AG09319 (cell line): ENCODE results near the gene THSD8.

Source experiments
- DNase-seq: peaks from one replicate; pipeline ENCODE4 v3.0.0-alpha.2; 2010; ENCODE audit warnings: low read depth; ENCODE audit errors: extremely low read depth
- TF ChIP-seq, protein P1 (sequence below): IDR thresholded peaks from 2 replicates; pipeline ENCODE4 v1.5.1; 2011; ENCODE audit warnings: low read depth, mild to moderate bottlenecking, inconsistent platforms, low read length, moderate library complexity

The THSD8 gene

DNA sequence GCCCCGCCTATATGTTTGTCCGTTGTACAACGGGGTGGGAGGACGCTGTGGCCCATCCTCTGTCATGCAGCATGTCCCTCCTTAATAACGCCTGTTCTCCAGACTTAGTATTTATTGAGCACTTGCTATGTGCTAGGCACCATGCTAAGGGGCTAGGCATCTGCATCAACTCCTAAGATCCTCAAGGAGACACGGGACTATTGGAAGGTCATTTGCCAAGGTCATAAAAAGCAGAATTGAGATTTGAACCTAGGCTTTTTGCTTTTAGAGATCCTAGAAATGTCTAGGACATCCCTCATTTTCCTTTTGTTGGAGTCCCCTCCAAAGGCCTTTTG lies 34.6 kb downstream of the THSD8 start:
- DNase-seq, result no peak

DNA sequence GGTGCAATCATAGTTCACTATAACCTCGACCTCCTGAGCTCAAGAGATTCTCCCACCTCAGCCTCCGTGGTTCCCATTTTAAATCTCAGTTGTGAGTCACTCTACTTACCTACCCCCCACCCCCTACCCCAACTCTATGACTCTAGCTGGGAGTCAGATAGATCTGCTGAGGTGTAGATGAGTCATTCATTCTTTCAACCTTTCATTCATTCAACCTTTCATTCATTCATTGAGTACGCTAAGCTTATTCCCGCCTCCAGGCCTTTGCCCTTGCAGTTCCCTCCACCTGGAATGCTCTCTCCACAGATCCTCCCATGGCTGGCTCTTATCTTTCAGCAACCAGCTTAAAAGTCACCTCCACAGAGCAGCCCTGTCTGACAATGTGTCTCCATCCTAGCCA lies 35.4 kb downstream of the THSD8 start:
- TF ChIP-seq, protein P1, sequence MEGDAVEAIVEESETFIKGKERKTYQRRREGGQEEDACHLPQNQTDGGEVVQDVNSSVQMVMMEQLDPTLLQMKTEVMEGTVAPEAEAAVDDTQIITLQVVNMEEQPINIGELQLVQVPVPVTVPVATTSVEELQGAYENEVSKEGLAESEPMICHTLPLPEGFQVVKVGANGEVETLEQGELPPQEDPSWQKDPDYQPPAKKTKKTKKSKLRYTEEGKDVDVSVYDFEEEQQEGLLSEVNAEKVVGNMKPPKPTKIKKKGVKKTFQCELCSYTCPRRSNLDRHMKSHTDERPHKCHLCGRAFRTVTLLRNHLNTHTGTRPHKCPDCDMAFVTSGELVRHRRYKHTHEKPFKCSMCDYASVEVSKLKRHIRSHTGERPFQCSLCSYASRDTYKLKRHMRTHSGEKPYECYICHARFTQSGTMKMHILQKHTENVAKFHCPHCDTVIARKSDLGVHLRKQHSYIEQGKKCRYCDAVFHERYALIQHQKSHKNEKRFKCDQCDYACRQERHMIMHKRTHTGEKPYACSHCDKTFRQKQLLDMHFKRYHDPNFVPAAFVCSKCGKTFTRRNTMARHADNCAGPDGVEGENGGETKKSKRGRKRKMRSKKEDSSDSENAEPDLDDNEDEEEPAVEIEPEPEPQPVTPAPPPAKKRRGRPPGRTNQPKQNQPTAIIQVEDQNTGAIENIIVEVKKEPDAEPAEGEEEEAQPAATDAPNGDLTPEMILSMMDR, result no peak
- no peak for DNase-seq

More for the DNA sequence above, 34.6 kb downstream of the THSD8 start:
- TF ChIP-seq, protein P1, result no peak

DNA sequence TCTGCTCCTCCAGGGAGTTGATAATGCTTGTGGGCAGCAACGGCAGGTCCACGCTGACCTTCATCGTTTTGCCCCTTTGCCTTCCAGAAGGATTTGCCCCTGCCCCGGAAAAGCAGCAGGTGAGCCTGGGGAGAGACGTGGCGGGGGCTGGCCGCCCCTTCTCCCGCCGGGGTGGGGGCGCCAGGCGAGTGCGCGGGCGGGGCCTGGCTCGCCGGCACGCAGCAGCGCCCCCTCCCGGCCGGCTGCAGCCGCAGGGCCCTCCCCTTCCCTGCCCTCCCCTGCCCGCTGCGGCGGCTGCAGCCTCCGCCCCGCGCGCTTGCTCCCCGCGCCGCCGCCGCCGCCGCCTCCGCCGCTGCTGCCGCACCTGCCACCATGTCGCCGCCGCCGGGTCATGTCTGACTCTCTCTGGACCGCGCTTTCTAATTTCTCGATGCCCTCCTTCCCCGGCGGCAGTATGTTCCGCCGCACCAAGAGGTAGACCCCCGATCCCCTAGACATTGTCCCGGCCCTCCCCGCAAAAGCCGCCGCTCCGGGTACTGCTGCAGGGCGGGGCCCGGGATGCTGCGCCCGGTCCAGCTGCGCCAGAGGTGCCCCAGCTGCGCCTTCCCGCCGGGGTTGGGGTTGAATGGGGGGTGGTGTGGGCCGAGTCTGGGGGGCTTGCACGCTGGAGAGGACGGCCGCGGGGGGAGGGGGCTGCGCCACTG lies 36.5 kb downstream of the THSD8 start, which contains the start of gene MAST1:
MAST1 (plus strand) TSS at position 334 of the 704 bp plus-strand sequence; CDS start at position 392, 58 bp downstream.
- DNase-seq, result no peak
- TF ChIP-seq, protein P1, result peak; percentile 9

GRCh38 chr19:12838886-12839756 lies 37.3 kb downstream of the THSD8 start:
- TF ChIP-seq, protein P1, result no peak
- no peak for DNase-seq

DNA sequence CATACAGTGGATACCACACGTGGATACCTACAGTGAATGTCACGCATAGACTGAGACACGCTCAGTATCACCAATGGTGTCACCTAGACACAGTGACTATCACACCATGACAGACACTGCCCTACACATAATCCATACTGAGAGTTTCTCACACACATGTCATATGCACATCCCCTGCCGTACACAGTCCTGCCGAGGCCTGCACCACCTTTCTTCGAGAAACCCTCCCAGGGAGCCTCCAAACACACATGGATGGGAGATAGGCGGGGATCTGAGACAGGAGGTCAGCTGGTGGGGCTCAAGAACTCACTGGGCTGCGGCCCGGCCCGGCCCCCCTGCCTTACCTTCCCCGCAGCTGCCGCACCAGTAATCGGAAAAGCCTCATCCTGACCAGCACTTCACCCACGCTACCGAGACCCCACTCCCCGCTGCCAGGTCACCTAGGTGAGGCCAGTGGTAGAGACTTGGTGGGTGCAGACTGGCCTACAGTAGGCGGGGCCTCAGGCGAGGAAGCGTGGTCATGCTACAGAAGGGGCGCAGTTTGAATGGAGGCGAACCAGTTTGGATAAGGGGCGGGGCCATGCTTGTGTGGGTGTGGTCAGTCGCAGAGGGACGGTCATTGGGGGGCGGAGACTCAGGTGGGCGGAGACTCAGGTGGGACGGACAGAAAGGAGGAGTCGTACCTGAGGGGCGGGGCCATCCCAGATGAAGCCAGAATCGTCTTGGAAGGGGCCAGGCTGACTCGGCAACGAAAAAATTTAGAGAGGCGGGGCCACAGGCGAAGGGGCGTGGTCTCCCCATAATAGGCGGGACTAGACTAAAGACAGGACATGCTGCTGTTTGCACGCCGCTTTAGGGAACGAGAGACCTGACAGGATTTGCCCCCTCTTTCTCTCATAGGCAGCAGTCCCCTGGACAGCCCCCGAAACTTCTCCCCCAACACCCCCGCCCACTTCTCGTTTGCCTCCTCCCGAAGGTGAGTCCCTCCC lies 38.5 kb downstream of the THSD8 start:
- TF ChIP-seq, protein P1, result no peak
- no peak for DNase-seq

DNA sequence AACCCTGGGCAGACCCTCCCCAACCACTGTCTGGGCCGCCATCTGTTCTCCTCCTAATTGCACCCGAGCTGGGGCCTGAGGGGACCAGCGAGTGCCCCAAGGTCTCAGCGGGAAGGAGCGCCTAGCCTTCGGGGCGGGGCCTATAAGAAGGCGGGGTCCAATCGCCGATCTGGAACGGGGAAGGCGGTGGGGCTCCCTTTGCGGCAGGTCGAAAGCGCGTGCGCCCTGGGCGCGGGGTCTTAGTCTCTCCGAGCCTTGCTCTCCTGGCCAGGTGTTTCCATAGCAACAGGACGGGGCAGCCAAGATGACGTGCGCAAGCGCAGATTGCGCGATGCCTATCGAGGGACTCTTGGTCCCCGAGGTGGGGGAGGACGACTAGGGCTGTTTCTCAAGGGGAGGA lies 39.2 kb downstream of the THSD8 start:
- TF ChIP-seq, protein P1, result no peak
- no peak for DNase-seq
